Aorta (tissue), 5 donors: ENCODE results near the gene KRT9. TPM values are rescaled to one million over a fixed set of nuclear protein-coding genes. Genes with fewer than 3 reads are reported as not detected.
"Not testable (repeated sequence)": the region's sequence is repeated elsewhere in the genome, so short reads cannot be mapped to it uniquely, and the experiment has no call there.

Source experiments
- ATAC-seq: fragments of 200-7000 bp; cut with Tn5 transposase; one replicate; pipeline ENCODE4 v1.9.1; 2022; ENCODE audit warnings: moderate library complexity; ENCODE audit not compliant: low FRiP score
- DNase-seq, 2 donors: peaks; one replicate each; pipeline ENCODE4 v3.0.0-alpha.2; 2020
- H3K27ac ChIP-seq, 2 donors: one replicate each; pipeline ENCODE4 v1.5.1; 2013; ENCODE audit warnings: low read length in 2 of 2, mild to moderate bottlenecking in 2 of 2, moderate library complexity in 2 of 2, control low read depth in 1 of 2, inconsistent platforms in 1 of 2, low read depth in 1 of 2
- H3K27me3 ChIP-seq, 2 donors: one replicate each; pipeline ENCODE4 v1.6.1; 2013; ENCODE audit warnings: control low read depth in 1 of 2, low read length in 1 of 2, mild to moderate bottlenecking in 1 of 2, moderate library complexity in 1 of 2; ENCODE audit not compliant: insufficient read depth in 2 of 2, control insufficient read depth in 1 of 2
- H3K36me3 ChIP-seq, 2 donors: one replicate each; pipeline ENCODE4 v1.6.1; 2013; ENCODE audit warnings: control low read depth in 1 of 2, low read length in 1 of 2, mild to moderate bottlenecking in 1 of 2; ENCODE audit not compliant: insufficient read depth in 2 of 2, control insufficient read depth in 1 of 2
- H3K4me1 ChIP-seq, 2 donors: one replicate each; pipeline ENCODE4 v1.6.1; 2013; ENCODE audit warnings: low read length in 2 of 2, control low read depth in 1 of 2, mild to moderate bottlenecking in 1 of 2, moderate library complexity in 1 of 2; ENCODE audit not compliant: insufficient read depth in 2 of 2, control insufficient read depth in 1 of 2
- H3K4me3 ChIP-seq, 2 donors: one replicate each; pipeline ENCODE4 v1.5.1; 2013; ENCODE audit warnings: low read length in 2 of 2, control low read depth in 1 of 2, mild to moderate bottlenecking in 1 of 2
- H3K9me3 ChIP-seq: one replicate; pipeline ENCODE4 v1.6.1; 2013; ENCODE audit warnings: mild to moderate bottlenecking, low read length; ENCODE audit not compliant: control insufficient read depth
- WGBS, 2 donors: extraction: QIAGEN DNeasy Blood & Tissue Kit; methylation state at CpG; one replicate each; pipeline ENCODE4 v1.1.7; 2013; 5-methylcytosine and 5-hydroxymethylcytosine counted together
- intact Hi-C, 2 donors: fragments of 100-400 bp; cut with DNase I; formaldehyde crosslinking; loops; one replicate each; pipeline versions ENCODE4 v1.14.2 to v1.15.0; 2022
- long read RNA-seq, 2 donors: library from polyadenylated mRNA; unstranded; transcript quantifications; one replicate each; pipeline ENCODE4 v2.0.0, GENCODE V29; 2020 to 2021
- polyA plus RNA-seq, 2 donors: library from polyadenylated mRNA; stranded (reverse); fragments of 200-250 nt; gene quantifications; one replicate each; pipeline ENCODE4 v1.2.3, GENCODE V29; 2013
- total RNA-seq, 2 donors: library from RNA; stranded (reverse); fragmentation: NEBNext Ultra II Directional; extraction: Animal tissue kit (Norgen Biotek cat#: 25700); gene quantifications; one replicate each; pipeline ENCODE4 v1.2.1, GENCODE V29; 2021
- donor health status: healthy with polysubstance abuse.
- donor health status: Bipolar disorder and iron deficiency.
- donor health status: DM: no; HTN: no; CAD: no.
- donor health status: DM: no; HTN: no; CAD: no.
- donor health status: DM: yes; HTN: yes; CAD: no.

KRT9 gene
- not detected for total RNA-seq
- under 1 TPM in 1 of 2 donors, not detected in 1; 0.18 TPM for polyA plus RNA-seq
- long read RNA-seq, donor 1, result 0 reads
- long read RNA-seq, donor 2, result 0 reads

DNA sequence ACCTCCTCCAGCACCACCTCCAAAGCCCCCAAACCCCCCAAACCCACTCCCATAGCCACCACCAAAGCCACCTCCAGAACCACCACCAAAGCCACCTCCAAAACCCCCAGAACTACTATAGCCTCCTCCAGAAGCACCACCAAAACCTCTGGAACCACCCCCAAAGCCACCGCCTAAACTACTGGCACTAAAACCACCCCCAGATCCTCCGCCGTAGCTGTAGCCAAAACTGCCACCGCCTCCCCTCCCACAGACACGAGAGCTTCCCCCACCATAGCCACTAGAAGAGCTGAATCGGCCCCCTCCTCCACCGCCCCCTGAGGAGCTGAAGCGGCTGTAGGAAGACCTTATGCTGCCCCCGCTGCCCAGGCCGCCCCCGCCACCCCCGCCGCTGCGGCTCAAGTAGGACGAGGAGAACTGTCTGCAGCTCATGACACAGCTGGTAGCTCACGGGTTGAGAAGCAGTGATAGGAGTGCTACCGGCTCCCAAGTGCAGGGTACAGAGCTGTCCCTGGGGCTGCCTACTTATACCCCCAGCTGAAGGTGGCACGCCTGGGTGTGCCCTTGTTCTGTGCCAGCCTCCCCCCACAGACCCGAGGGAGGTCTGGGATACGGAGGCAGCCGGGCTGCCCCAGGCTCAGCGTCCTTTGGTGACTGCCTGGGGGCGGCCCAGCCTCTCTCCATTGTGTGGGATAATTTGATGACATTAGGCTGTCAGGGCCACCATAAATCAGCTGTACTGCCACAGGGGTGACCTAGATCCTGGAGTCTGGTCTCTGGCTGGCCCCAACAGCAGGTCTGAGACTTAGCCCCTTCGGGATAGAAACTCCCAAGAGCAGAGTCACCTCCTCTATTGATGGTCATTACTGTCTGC lies at the start of gene KRT9:
Gene KRT9 (minus strand): TSS at position 499 of the 874 bp plus-strand sequence. CDS start 67 bp downstream, at position 432.
- H3K27me3 ChIP-seq, result peaks cover 0 to 2% of the 10 kb centered on the region in 2 donors
- no peak for DNase-seq
- no peak for ATAC-seq

DNA sequence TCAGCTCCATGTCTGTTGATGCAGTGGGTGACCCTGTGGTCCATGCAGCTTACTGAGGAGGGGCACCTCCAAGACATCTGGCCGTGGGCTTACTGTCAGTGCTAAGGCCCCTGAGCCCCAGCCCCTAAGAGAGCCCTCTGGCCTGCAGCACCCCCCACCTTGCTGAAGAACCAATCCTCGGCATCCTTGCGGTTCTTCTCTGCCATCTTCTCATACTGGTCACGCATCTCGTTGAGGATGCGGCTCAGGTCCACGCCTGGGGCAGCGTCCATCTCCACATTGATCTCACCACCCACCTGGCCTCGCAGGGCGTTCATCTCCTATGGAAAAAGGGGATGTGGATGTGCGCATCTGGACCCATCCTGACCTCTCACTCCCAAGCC lies 49.6 kb upstream of the KRT9 start:
- intact Hi-C loops, H3K9me3 ChIP-seq, H3K27me3 ChIP-seq, H3K27ac ChIP-seq, ATAC-seq, H3K4me1 ChIP-seq, H3K36me3 ChIP-seq, H3K4me3 ChIP-seq: not testable (repeated sequence)
- 95 to 97% methylated on average over 11 of the region's 11 CpGs for WGBS, 2 donors
- peak; percentile 34 to 39 for DNase-seq

More for the DNA sequence above, at the start of gene KRT9:
- Histone ChIP-seq H3K27ac (no peak within 1 kb of the TSS), H3K36me3 (no peaks in the 10 kb centered on the region), H3K4me3 (no peak within 1 kb of the TSS), H3K9me3 (peaks cover 2% of the 10 kb centered on the region), H3K4me1 (no peaks in the 10 kb centered on the region)
- WGBS, 2 donors, result 64 to 67% methylated on average over 24 of the region's 24 CpGs
- intact Hi-C loops, result no loop called here

DNA sequence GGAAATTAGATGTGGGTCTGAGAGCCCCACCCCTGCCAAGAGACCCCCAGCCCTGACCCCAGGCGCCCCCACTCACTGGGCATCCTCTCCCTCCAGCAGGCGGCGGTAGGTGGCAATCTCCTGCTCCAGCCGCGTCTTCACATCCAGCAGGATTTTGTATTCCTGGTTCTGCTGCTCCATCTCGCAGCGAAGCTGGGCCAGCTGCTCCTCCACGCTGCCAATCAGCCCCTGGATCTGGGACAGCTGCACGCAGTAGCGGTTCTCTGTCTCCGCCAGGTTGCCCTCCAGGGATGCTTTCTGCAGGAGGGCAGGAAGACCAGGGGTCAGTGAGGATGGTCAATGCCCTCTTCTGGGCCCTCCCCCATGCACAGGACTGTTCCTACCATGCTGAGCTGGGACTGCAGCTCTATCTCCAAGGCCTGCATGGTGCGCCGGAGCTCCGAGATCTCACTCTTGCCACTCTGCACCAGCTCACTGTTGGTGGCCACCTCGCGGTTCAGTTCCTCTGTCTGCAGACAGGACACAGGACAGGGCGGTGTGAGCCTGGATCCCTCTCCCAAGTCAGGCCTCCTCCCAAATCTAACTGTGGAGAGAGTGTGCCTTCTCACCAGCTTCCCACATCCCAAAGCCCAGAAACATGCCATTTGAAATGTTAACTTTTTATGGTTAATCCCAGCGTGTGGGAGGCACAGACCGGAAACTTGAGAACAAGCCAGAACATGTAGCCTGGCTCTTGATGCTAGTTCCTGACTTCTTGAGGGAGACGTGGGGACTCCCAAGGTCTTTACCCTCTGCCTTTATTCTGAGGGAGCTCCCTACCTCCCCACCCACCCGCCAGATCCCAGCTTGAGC lies 49.0 kb upstream of the KRT9 start:
- H3K36me3 ChIP-seq, result no peaks in the 10 kb centered on the region
- 56 to 58% methylated on average over 21 of the region's 21 CpGs for WGBS, 2 donors
- DNase-seq (peak; percentile 36 to 47), ATAC-seq (no peak)
- H3K4me3 ChIP-seq, result no peak overlapping the region
- no peaks in the 10 kb centered on the region for H3K4me1 ChIP-seq
- H3K27ac ChIP-seq, result no peak overlapping the region
- no peaks in the 10 kb centered on the region for H3K9me3 ChIP-seq
- intact Hi-C loops, result no loop called here
- no peaks in the 10 kb centered on the region for H3K27me3 ChIP-seq

DNA sequence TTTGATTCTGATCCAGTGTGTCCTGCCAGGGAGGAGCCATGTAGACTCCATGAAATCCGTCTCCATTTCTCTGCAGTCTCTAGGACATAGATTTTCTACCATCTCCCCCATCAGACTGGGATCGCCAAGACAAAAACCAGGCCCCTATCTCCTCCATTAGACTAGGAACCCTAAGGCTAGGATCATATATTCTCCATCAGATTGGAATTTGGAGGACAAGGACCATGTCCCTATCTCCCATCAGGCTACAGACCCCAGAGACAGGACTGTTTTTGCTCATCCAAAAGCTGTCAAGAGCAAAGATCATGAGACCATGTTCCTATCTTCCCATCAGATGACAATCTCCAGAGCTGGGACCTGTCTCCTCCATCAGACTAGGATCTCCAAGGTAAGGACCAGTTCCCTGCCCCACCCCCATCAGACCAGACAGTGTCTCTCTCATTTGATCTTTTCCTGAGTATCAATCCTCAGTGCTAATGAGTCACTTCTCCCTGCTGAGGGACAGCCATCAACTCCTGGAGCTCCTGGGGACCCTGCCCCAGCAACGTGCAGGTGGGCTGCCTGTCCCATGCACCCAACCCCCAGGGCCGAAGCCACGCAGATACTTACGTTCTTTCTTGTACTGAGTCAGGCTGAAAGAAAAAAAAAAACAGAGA lies 48.2 kb upstream of the KRT9 start:
- H3K4me1 ChIP-seq, ATAC-seq, H3K9me3 ChIP-seq, H3K27me3 ChIP-seq, H3K4me3 ChIP-seq, H3K27ac ChIP-seq, H3K36me3 ChIP-seq, intact Hi-C loops: not testable (repeated sequence)
- DNase-seq, result peak; percentile 9 to 36
- 80 to 85% methylated on average over 6 of the region's 6 CpGs for WGBS, 2 donors

GRCh38 chr17:41619036-41619926 lies 47.4 kb upstream of the KRT9 start:
- Histone ChIP-seq H3K27ac (no peak overlapping the region), H3K9me3 (no peaks in the 10 kb centered on the region), H3K27me3 (no peaks in the 10 kb centered on the region), H3K4me1 (no peaks in the 10 kb centered on the region), H3K36me3 (no peaks in the 10 kb centered on the region), H3K4me3 (no peak overlapping the region)
- no peak for ATAC-seq
- WGBS, 2 donors, result 87 to 89% methylated on average over 17 to 20 of the region's 20 CpGs
- intact Hi-C loops, result no loop called here
- peak; percentile 24 to 54 for DNase-seq

- H3K27ac ChIP-seq, result no peak overlapping the region
- DNase-seq, result peak; percentile 24 to 66
- 82 to 84% methylated on average over 13 of the region's 13 CpGs for WGBS, 2 donors
- no peaks in the 10 kb centered on the region for H3K27me3 ChIP-seq
- intact Hi-C loops, result no loop called here
- peak; percentile 26 for ATAC-seq
- no peak overlapping the region for H3K4me3 ChIP-seq
- no peaks in the 10 kb centered on the region for H3K4me1 ChIP-seq
- H3K9me3 ChIP-seq, result no peaks in the 10 kb centered on the region
- H3K36me3 ChIP-seq, result no peaks in the 10 kb centered on the region
These were observed 46.6 kb upstream of the KRT9 start for GRCh38 chr17:41618341-41619035.

GRCh38 chr17:41617698-41618097 lies 45.8 kb upstream of the KRT9 start:
- peak; percentile 26 to 57 for DNase-seq

More at GRCh38 chr17:41617698-41618097, 45.8 kb upstream of the KRT9 start:
- 85 to 88% methylated on average over 11 of the region's 11 CpGs for WGBS, 2 donors
- no peaks in the 10 kb centered on the region for H3K36me3 ChIP-seq
- H3K4me3 ChIP-seq, result no peak overlapping the region
- no peaks in the 10 kb centered on the region for H3K27me3 ChIP-seq
- H3K27ac ChIP-seq, result no peak overlapping the region
- H3K9me3 ChIP-seq, result no peaks in the 10 kb centered on the region
- H3K4me1 ChIP-seq, result no peaks in the 10 kb centered on the region
- no peak for ATAC-seq
- intact Hi-C loops, result no loop called here
